ENCODE results near the gene INHBE. TPM values are rescaled to one million over a fixed set of nuclear protein-coding genes. Genes with fewer than 3 reads are reported as not detected.

INHBE gene
- total RNA-seq, 1 experiment from 2014 or later, result 14.3 TPM

GRCh38 chr12:57467212-57467874 is 12.2 kb downstream of the INHBE start:
- no peak for DNase-seq
- no peaks in the 10 kb centered on the region for H3K27me3 ChIP-seq (ENCODE audit: low read length)
- H4K20me1 ChIP-seq (ENCODE audit: insufficient read depth, low read depth, low read length), result no peaks in the 10 kb centered on the region
- no peaks in the 10 kb centered on the region for H3K79me2 ChIP-seq (ENCODE audit: low read length)
- no peaks in the 10 kb centered on the region for H3K9me2 ChIP-seq (replicated peaks; ENCODE audit: insufficient read depth, low read length)
- H3K4me1 ChIP-seq (ENCODE audit: low read length), result peaks cover 5% of the 10 kb centered on the region; the same call in 1 of the 2 replicates
- no peaks in the 10 kb centered on the region for H3K36me3 ChIP-seq (ENCODE audit: insufficient read depth, low read length)
- H3K27ac ChIP-seq (ENCODE audit: low read length), result no peak overlapping the region
- H2AFZ ChIP-seq (ENCODE audit: low read length), result no peak overlapping the region
- H3K9ac ChIP-seq (ENCODE audit: low read length), result no peak overlapping the region
- no peaks in the 10 kb centered on the region for H3K9me3 ChIP-seq (ENCODE audit: low read length)
- H3K4me2 ChIP-seq (ENCODE audit: low read depth, low read length, poor library complexity, severe bottlenecking), result no peak overlapping the region
- H3K4me3 ChIP-seq (ENCODE audit: low read length), result no peak overlapping the region

GRCh38 chr12:57467915-57468314 is 12.8 kb downstream of the INHBE start:
- Histone ChIP-seq H2AFZ (ENCODE audit: low read length) (no peak overlapping the region), H3K9me2 (replicated peaks; ENCODE audit: insufficient read depth, low read length) (no peaks in the 10 kb centered on the region), H3K9me3 (ENCODE audit: low read length) (no peaks in the 10 kb centered on the region), H3K36me3 (ENCODE audit: insufficient read depth, low read length) (no peaks in the 10 kb centered on the region), H3K79me2 (ENCODE audit: low read length) (no peaks in the 10 kb centered on the region), H3K27ac (ENCODE audit: low read length) (no peak overlapping the region), H3K27me3 (ENCODE audit: low read length) (no peaks in the 10 kb centered on the region), H3K4me2 (ENCODE audit: low read depth, low read length, poor library complexity, severe bottlenecking) (no peak overlapping the region), H3K9ac (ENCODE audit: low read length) (no peak overlapping the region), H4K20me1 (ENCODE audit: insufficient read depth, low read depth, low read length) (no peaks in the 10 kb centered on the region), H3K4me3 (ENCODE audit: low read length) (no peak overlapping the region), H3K4me1 (ENCODE audit: low read length) (peaks cover 5% of the 10 kb centered on the region; the same call in 1 of the 2 replicates)
- DNase-seq, result no peak

GRCh38 chr12:57469296-57470164 is 14.4 kb downstream of the INHBE start:
- Histone ChIP-seq H3K9me3 (ENCODE audit: low read length) (no peaks in the 10 kb centered on the region), H3K4me2 (ENCODE audit: low read depth, low read length, poor library complexity, severe bottlenecking) (no peak overlapping the region), H3K9me2 (replicated peaks; ENCODE audit: insufficient read depth, low read length) (no peaks in the 10 kb centered on the region), H4K20me1 (ENCODE audit: insufficient read depth, low read depth, low read length) (no peaks in the 10 kb centered on the region), H3K9ac (ENCODE audit: low read length) (no peak overlapping the region), H3K4me1 (ENCODE audit: low read length) (peaks cover 5% of the 10 kb centered on the region; the same call in 1 of the 2 replicates), H3K36me3 (ENCODE audit: insufficient read depth, low read length) (no peaks in the 10 kb centered on the region), H3K79me2 (ENCODE audit: low read length) (no peaks in the 10 kb centered on the region), H2AFZ (ENCODE audit: low read length) (no peak overlapping the region), H3K27me3 (ENCODE audit: low read length) (no peaks in the 10 kb centered on the region), H3K27ac (ENCODE audit: low read length) (no peak overlapping the region), H3K4me3 (ENCODE audit: low read length) (no peak overlapping the region)
- no peak for DNase-seq

- DNase-seq, result no peak
- H3K79me2 ChIP-seq (ENCODE audit: low read length), result no peaks in the 10 kb centered on the region
- no peaks in the 10 kb centered on the region for H3K36me3 ChIP-seq (ENCODE audit: insufficient read depth, low read length)
- H3K9me2 ChIP-seq (replicated peaks; ENCODE audit: insufficient read depth, low read length), result no peaks in the 10 kb centered on the region
- no peak overlapping the region for H3K4me3 ChIP-seq (ENCODE audit: low read length)
- no peak overlapping the region for H3K27ac ChIP-seq (ENCODE audit: low read length)
- H4K20me1 ChIP-seq (ENCODE audit: insufficient read depth, low read depth, low read length), result no peaks in the 10 kb centered on the region
- no peak overlapping the region for H3K4me2 ChIP-seq (ENCODE audit: low read depth, low read length, poor library complexity, severe bottlenecking)
- no peak overlapping the region for H3K9ac ChIP-seq (ENCODE audit: low read length)
- H3K4me1 ChIP-seq (ENCODE audit: low read length), result peaks cover 5% of the 10 kb centered on the region; the same call in 1 of the 2 replicates
- no peak overlapping the region for H2AFZ ChIP-seq (ENCODE audit: low read length)
- no peaks in the 10 kb centered on the region for H3K27me3 ChIP-seq (ENCODE audit: low read length)
- H3K9me3 ChIP-seq (ENCODE audit: low read length), result no peaks in the 10 kb centered on the region
These were observed 15.3 kb downstream of the INHBE start for GRCh38 chr12:57470286-57470969.

DNA sequence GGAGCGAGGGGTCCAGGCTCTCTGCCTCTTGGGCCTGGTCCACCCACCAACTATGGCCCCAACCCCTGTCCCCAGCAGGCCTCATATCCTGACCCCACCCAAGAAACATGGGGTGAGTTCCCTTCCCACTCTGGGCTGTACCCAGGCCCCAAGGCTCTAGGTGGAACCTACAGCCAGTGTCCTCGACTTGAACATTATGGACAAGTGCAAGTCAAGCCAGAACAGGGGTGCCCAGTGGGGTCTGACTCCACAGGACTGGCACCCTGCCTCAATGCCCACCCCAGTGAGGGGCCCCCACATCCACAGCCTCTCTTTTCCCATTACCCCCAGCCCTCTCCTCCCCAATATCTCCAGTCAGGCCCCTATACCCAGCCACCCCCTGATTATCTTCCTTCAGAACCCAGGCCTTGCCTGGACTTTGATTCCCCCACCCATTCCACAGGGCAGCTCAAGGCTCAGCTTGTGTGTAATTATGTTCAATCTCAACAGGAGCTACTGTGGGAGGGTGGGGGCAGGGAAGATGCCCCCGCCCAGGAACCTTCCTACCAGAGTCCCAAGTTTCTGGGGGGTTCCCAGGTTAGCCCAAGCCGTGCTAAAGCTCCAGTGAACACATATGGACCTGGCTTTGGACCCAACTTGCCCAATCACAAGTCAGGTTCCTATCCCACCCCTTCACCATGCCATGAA is 16.0 kb downstream of the INHBE start:
- no peak overlapping the region for H3K9ac ChIP-seq (ENCODE audit: low read length)
- no peak for DNase-seq
- no peaks in the 10 kb centered on the region for H3K27me3 ChIP-seq (ENCODE audit: low read length)
- H3K4me3 ChIP-seq (ENCODE audit: low read length), result no peak overlapping the region
- H3K36me3 ChIP-seq (ENCODE audit: insufficient read depth, low read length), result no peaks in the 10 kb centered on the region
- no peak overlapping the region for H2AFZ ChIP-seq (ENCODE audit: low read length)
- no peaks in the 10 kb centered on the region for H4K20me1 ChIP-seq (ENCODE audit: insufficient read depth, low read depth, low read length)
- no peaks in the 10 kb centered on the region for H3K9me3 ChIP-seq (ENCODE audit: low read length)
- H3K9me2 ChIP-seq (replicated peaks; ENCODE audit: insufficient read depth, low read length), result no peaks in the 10 kb centered on the region
- H3K4me1 ChIP-seq (ENCODE audit: low read length), result peaks cover 5% of the 10 kb centered on the region; the same call in 1 of the 2 replicates
- H3K79me2 ChIP-seq (ENCODE audit: low read length), result no peaks in the 10 kb centered on the region
- no peak overlapping the region for H3K27ac ChIP-seq (ENCODE audit: low read length)
- H3K4me2 ChIP-seq (ENCODE audit: low read depth, low read length, poor library complexity, severe bottlenecking), result no peak overlapping the region

DNA sequence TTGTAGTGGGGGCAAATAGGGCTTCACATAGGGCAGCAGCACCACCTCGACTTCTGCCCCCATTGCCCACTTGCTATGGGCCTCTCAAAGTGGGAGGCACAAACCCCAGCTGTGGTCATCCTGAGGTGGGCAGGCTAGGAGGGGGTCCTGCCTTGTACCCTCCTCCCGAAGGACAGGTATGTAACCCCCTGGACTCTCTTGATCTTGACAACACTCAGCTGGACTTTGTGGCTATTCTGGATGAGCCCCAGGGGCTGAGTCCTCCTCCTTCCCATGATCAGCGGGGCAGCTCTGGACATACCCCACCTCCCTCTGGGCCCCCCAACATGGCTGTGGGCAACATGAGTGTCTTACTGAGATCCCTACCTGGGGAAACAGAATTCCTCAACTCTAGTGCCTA is 16.6 kb downstream of the INHBE start:
- Histone ChIP-seq H3K79me2 (ENCODE audit: low read length) (no peaks in the 10 kb centered on the region), H3K9me2 (replicated peaks; ENCODE audit: insufficient read depth, low read length) (no peaks in the 10 kb centered on the region), H3K27ac (ENCODE audit: low read length) (no peak overlapping the region), H3K27me3 (ENCODE audit: low read length) (no peaks in the 10 kb centered on the region), H3K4me2 (ENCODE audit: low read depth, low read length, poor library complexity, severe bottlenecking) (no peak overlapping the region), H3K4me1 (ENCODE audit: low read length) (peaks cover 5% of the 10 kb centered on the region; the same call in 1 of the 2 replicates), H3K36me3 (ENCODE audit: insufficient read depth, low read length) (no peaks in the 10 kb centered on the region), H2AFZ (ENCODE audit: low read length) (no peak overlapping the region), H4K20me1 (ENCODE audit: insufficient read depth, low read depth, low read length) (no peaks in the 10 kb centered on the region), H3K9ac (ENCODE audit: low read length) (no peak overlapping the region), H3K4me3 (ENCODE audit: low read length) (no peak overlapping the region), H3K9me3 (ENCODE audit: low read length) (no peaks in the 10 kb centered on the region)
- no peak for DNase-seq

- H3K9me3 ChIP-seq (ENCODE audit: low read length), result no peaks in the 10 kb centered on the region
- H3K4me3 ChIP-seq (ENCODE audit: low read length), result no peak overlapping the region
- no peaks in the 10 kb centered on the region for H4K20me1 ChIP-seq (ENCODE audit: insufficient read depth, low read depth, low read length)
- no peak overlapping the region for H3K4me2 ChIP-seq (ENCODE audit: low read depth, low read length, poor library complexity, severe bottlenecking)
- H3K36me3 ChIP-seq (ENCODE audit: insufficient read depth, low read length), result no peaks in the 10 kb centered on the region
- no peaks in the 10 kb centered on the region for H3K27me3 ChIP-seq (ENCODE audit: low read length)
- H3K79me2 ChIP-seq (ENCODE audit: low read length), result no peaks in the 10 kb centered on the region
- DNase-seq, result no peak
- H3K27ac ChIP-seq (ENCODE audit: low read length), result no peak overlapping the region
- H3K9ac ChIP-seq (ENCODE audit: low read length), result no peak overlapping the region
- H3K9me2 ChIP-seq (replicated peaks; ENCODE audit: insufficient read depth, low read length), result no peaks in the 10 kb centered on the region
- H3K4me1 ChIP-seq (ENCODE audit: low read length), result peaks cover 7% of the 10 kb centered on the region
- no peak overlapping the region for H2AFZ ChIP-seq (ENCODE audit: low read length)
These were observed 17.3 kb downstream of the INHBE start for GRCh38 chr12:57472391-57472790.
